Parathyroid adenoma (tissue), 2 donors: Measurements from ENCODE around the gene SCNN1G.

Experiments
- H2AFZ ChIP-seq: fragments of 300-600 bp; sonication (generic); one replicate; pipeline ENCODE4 v1.7.0; 2017; ENCODE audit warnings: antibody characterized with exemption, mild to moderate bottlenecking
- H3K27ac ChIP-seq: fragments of 300-600 bp; sonication (generic); one replicate; pipeline ENCODE4 v1.7.0; 2017
- H3K27me3 ChIP-seq: fragments of 300-600 bp; sonication (generic); one replicate; pipeline ENCODE4 v1.7.0; 2017; ENCODE audit warnings: low read length; ENCODE audit not compliant: control insufficient read depth, insufficient read depth
- H3K36me3 ChIP-seq: fragments of 300-600 bp; sonication (generic); one replicate; pipeline ENCODE4 v1.7.0; 2017; ENCODE audit warnings: low read length; ENCODE audit not compliant: control insufficient read depth, insufficient read depth
- H3K4me1 ChIP-seq: fragments of 300-600 bp; sonication (generic); one replicate; pipeline ENCODE4 v1.7.0; 2017; ENCODE audit warnings: control low read depth
- H3K4me2 ChIP-seq: fragments of 300-600 bp; sonication (generic); one replicate; pipeline ENCODE4 v1.7.0; 2017; ENCODE audit warnings: low read length
- H3K4me3 ChIP-seq: fragments of 300-600 bp; sonication (generic); one replicate; pipeline ENCODE4 v1.7.0; 2017; ENCODE audit warnings: low read depth, low read length
- H3K79me2 ChIP-seq: fragments of 300-600 bp; sonication (generic); one replicate; pipeline ENCODE4 v1.7.0; 2017; ENCODE audit warnings: control low read depth
- H3K9ac ChIP-seq: fragments of 300-600 bp; sonication (generic); one replicate; pipeline ENCODE4 v1.7.0; 2017; ENCODE audit warnings: mild to moderate bottlenecking
- H3K9me3 ChIP-seq: fragments of 300-600 bp; sonication (generic); one replicate; pipeline ENCODE4 v1.7.0; 2017; ENCODE audit warnings: low read length; ENCODE audit not compliant: control insufficient read depth
- CTCF ChIP-seq: fragments of 300-600 bp; sonication (generic); IDR thresholded peaks from one replicate; pipeline ENCODE4 v1.7.0; 2017; ENCODE audit warnings: antibody characterized with exemption, mild to moderate bottlenecking
- donor health status: primary hyperparathyroidism.

Gene SCNN1G, protein sequence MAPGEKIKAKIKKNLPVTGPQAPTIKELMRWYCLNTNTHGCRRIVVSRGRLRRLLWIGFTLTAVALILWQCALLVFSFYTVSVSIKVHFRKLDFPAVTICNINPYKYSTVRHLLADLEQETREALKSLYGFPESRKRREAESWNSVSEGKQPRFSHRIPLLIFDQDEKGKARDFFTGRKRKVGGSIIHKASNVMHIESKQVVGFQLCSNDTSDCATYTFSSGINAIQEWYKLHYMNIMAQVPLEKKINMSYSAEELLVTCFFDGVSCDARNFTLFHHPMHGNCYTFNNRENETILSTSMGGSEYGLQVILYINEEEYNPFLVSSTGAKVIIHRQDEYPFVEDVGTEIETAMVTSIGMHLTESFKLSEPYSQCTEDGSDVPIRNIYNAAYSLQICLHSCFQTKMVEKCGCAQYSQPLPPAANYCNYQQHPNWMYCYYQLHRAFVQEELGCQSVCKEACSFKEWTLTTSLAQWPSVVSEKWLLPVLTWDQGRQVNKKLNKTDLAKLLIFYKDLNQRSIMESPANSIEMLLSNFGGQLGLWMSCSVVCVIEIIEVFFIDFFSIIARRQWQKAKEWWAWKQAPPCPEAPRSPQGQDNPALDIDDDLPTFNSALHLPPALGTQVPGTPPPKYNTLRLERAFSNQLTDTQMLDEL

GRCh38 chr16:23182679-23183542, at the start of gene SCNN1G:
TSS of gene SCNN1G (plus strand) at chr16:23182745. CDS start at chr16:23186272, 3,527 bp downstream.
- Histone ChIP-seq H3K36me3 (no peaks in the 10 kb centered on the region), H3K79me2 (no peaks in the 10 kb centered on the region), H3K9ac (no peak within 1 kb of the TSS), H3K4me3 (peak within 1 kb of the TSS; percentile 43), H3K4me1 (peaks cover 4% of the 10 kb centered on the region), H3K27ac (no peak within 1 kb of the TSS), H3K27me3 (no peaks in the 10 kb centered on the region), H3K4me2 (peak within 1 kb of the TSS; percentile 84), H2AFZ (peak within 1 kb of the TSS; percentile 88), H3K9me3 (no peaks in the 10 kb centered on the region)
- TF ChIP-seq CTCF = no peak

- peak overlapping the region; percentile 16 for H3K4me2 ChIP-seq
- no peaks in the 10 kb centered on the region for H3K27me3 ChIP-seq
- peaks cover 14% of the 10 kb centered on the region for H3K4me1 ChIP-seq
- no peak for TF ChIP-seq CTCF
- H3K4me3 ChIP-seq = peak overlapping the region; percentile 18
- peaks cover 12% of the 10 kb centered on the region for H3K79me2 ChIP-seq
- no peak overlapping the region for H3K9ac ChIP-seq
- H2AFZ ChIP-seq = peak overlapping the region; percentile 26
- H3K27ac ChIP-seq = peak overlapping the region; percentile 17
- H3K36me3 ChIP-seq = no peaks in the 10 kb centered on the region
- no peaks in the 10 kb centered on the region for H3K9me3 ChIP-seq
Measured at GRCh38 chr16:23132775-23133463, 49.6 kb upstream of the SCNN1G start.

DNA sequence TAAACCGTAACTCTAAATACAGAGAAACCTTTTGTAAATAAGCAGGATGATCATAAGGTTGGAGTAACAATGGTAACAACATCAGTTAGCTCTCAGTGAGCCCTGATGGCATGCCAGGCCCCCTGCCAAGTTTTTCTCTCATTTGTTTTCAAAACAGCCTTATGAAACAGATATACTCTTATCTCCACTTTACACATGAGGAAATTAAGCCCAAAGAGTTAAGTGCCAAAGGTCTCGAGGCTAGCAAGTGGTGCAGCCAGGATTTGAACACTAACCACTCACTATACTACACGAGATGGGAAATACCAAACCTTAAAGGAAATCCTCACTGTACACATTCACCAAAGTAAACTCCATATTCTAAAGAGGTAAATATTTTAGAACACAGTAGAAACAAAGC, 48.3 kb upstream of the SCNN1G start:
- Histone ChIP-seq H3K4me1 (peaks cover 14% of the 10 kb centered on the region), H3K36me3 (no peaks in the 10 kb centered on the region), H2AFZ (no peak overlapping the region), H3K4me3 (no peak overlapping the region), H3K79me2 (peaks cover 8% of the 10 kb centered on the region), H3K27ac (no peak overlapping the region), H3K9me3 (no peaks in the 10 kb centered on the region), H3K27me3 (no peaks in the 10 kb centered on the region), H3K4me2 (no peak overlapping the region), H3K9ac (no peak overlapping the region)
- TF ChIP-seq CTCF = no peak

- Histone ChIP-seq H3K79me2 (peaks cover 18% of the 10 kb centered on the region), H3K9ac (no peak overlapping the region), H3K4me1 (peaks cover 12% of the 10 kb centered on the region), H3K27me3 (no peaks in the 10 kb centered on the region), H3K4me3 (no peak overlapping the region), H2AFZ (no peak overlapping the region), H3K27ac (no peak overlapping the region), H3K36me3 (no peaks in the 10 kb centered on the region), H3K4me2 (no peak overlapping the region), H3K9me3 (no peaks in the 10 kb centered on the region)
- TF ChIP-seq CTCF = no peak
Measured at GRCh38 chr16:23137256-23137655, 45.3 kb upstream of the SCNN1G start.
